Vagina (tissue), 2 donors: Measurements from ENCODE around the gene C5orf63. TPM values are rescaled to one million over a fixed set of nuclear protein-coding genes. Genes with fewer than 3 reads are reported as not detected.

Experiments
- DNase-seq, 2 donors: peaks; one replicate each; pipeline ENCODE4 v3.0.0-alpha.2; 2017; ENCODE audit errors: extremely low spot score in 2 of 2
- H3K27ac ChIP-seq: fragments of 200-600 bp; sonication (generic); one replicate; pipeline ENCODE4 v1.5.1; 2019
- H3K27me3 ChIP-seq: fragments of 200-600 bp; sonication (generic); one replicate; pipeline ENCODE4 v1.5.1; 2019
- H3K36me3 ChIP-seq, 2 donors: fragments of 200-600 bp; sonication (generic); one replicate each; pipeline ENCODE4 v1.5.1; 2017 to 2019
- H3K4me1 ChIP-seq: fragments of 200-600 bp; sonication (generic); one replicate; pipeline ENCODE4 v1.5.1; 2019
- H3K4me3 ChIP-seq, 2 donors: fragments of 200-600 bp; sonication (generic); 1 replicate in 1 of 2; 2 replicates in 1 of 2; pipeline ENCODE4 v1.5.1; 2016 to 2019
- H3K9me3 ChIP-seq: fragments of 200-600 bp; sonication (generic); one replicate; pipeline ENCODE4 v1.5.1; 2019
- CTCF ChIP-seq, 3 experiments: fragments of 450-650 bp in 2 of 3; fragments of 200-600 bp in 1 of 3; sonication (generic) in 1 of 3; IDR thresholded peaks; one replicate each; pipeline ENCODE4 v1.5.1; 2017 to 2019; ENCODE audit warnings: antibody characterized with exemption in 3 of 3, mild to moderate bottlenecking in 2 of 3, moderate library complexity in 2 of 3
- POLR2A ChIP-seq, 2 donors: fragments of 450-650 bp; IDR thresholded peaks; one replicate each; pipeline ENCODE4 v1.6.1; 2017; ENCODE audit warnings: antibody characterized with exemption in 2 of 2, mild to moderate bottlenecking in 2 of 2, moderate library complexity in 2 of 2
- POLR2AphosphoS5 ChIP-seq, 2 donors: sonication (generic); formaldehyde crosslinking; IDR thresholded peaks; one replicate each; pipeline ENCODE4 v1.9.0; 2017; ENCODE audit warnings: antibody characterized with exemption in 2 of 2, mild to moderate bottlenecking in 2 of 2, low read depth in 1 of 2; ENCODE audit not compliant: insufficient read depth in 1 of 2
- intact Hi-C: fragments of 100-400 bp; cut with DNase I; formaldehyde crosslinking; loops from one replicate; pipeline ENCODE4 v1.15.1; 2023
- total RNA-seq: library from RNA; depleted of rRNA; stranded (reverse); fragments of >200 nt; gene quantifications from one replicate; pipeline ENCODE4 v1.2.3, GENCODE V29; 2016

C5orf63 gene
- total RNA-seq, 1 donor from 2014 or later = 0.98 TPM

GRCh38 chr5:127003798-127004495, 69.4 kb downstream of the C5orf63 start:
- Histone ChIP-seq H3K27ac (no peak overlapping the region), H3K4me1 (no peaks in the 10 kb centered on the region), H3K36me3 (no peaks in the 10 kb centered on the region), H3K9me3 (no peaks in the 10 kb centered on the region), H3K27me3 (no peaks in the 10 kb centered on the region), H3K4me3 (no peak overlapping the region)
- no peak for TF ChIP-seq CTCF (IDR thresholded peaks at IDR 0.05)
- no peak for TF ChIP-seq POLR2A (IDR thresholded peaks at IDR 0.05)
- TF ChIP-seq POLR2AphosphoS5 (IDR thresholded peaks at IDR 0.05; ENCODE audit: insufficient read depth in 1 of 2, low read depth in 1 of 2) = no peak
- no peak for DNase-seq
- intact Hi-C loops = no loop called here

- Histone ChIP-seq H3K4me3 (no peak overlapping the region), H3K9me3 (no peaks in the 10 kb centered on the region), H3K36me3 (no peaks in the 10 kb centered on the region), H3K27me3 (no peaks in the 10 kb centered on the region), H3K27ac (no peak overlapping the region), H3K4me1 (no peaks in the 10 kb centered on the region)
- no peak for TF ChIP-seq CTCF (IDR thresholded peaks at IDR 0.05)
- TF ChIP-seq POLR2AphosphoS5 (IDR thresholded peaks at IDR 0.05; ENCODE audit: insufficient read depth in 1 of 2, low read depth in 1 of 2) = no peak
- no peak for TF ChIP-seq POLR2A (IDR thresholded peaks at IDR 0.05)
- intact Hi-C loops = no loop called here
- DNase-seq = no peak
Observed at GRCh38 chr5:127002390-127002789, 70.9 kb downstream of the C5orf63 start.

- intact Hi-C loops = no loop called here
- Histone ChIP-seq H3K27me3 (no peaks in the 10 kb centered on the region), H3K4me3 (no peak overlapping the region), H3K36me3 (no peaks in the 10 kb centered on the region), H3K9me3 (no peaks in the 10 kb centered on the region), H3K4me1 (no peaks in the 10 kb centered on the region), H3K27ac (no peak overlapping the region)
- no peak for TF ChIP-seq POLR2AphosphoS5 (IDR thresholded peaks at IDR 0.05; ENCODE audit: insufficient read depth in 1 of 2, low read depth in 1 of 2)
- TF ChIP-seq POLR2A (IDR thresholded peaks at IDR 0.05) = no peak
- TF ChIP-seq CTCF (IDR thresholded peaks at IDR 0.05) = no peak
- DNase-seq = no peak
Observed at GRCh38 chr5:127001621-127002296, 71.5 kb downstream of the C5orf63 start.

Other genes starting within 250 kb of the C5orf63 start
- 2.0 TPM for gene MARCHF3, start 42.9 kb downstream of the C5orf63 start, total RNA-seq
- 0.74 TPM for gene MEGF10, start 217.3 kb upstream of the C5orf63 start, total RNA-seq